ENCODE measurements around the gene TRMT1. TPM values are rescaled to one million over a fixed set of nuclear protein-coding genes. Genes with fewer than 3 reads are reported as not detected.

Gene TRMT1
- total RNA-seq, 4 donors from 2014 or later: 27.1 to 71.8 (median 28.3) TPM

- Histone ChIP-seq H3K36me3 (peaks cover 0 to 18% (median 0%) of the 10 kb centered on the region in 3 donors), H3K4me3 (no peak overlapping the region), H3K27ac (peak overlapping the region in 1 of 4 donors; percentile 66), H3K9me3 (no peaks in the 10 kb centered on the region), H3K4me1 (peaks cover 0 to 41% (median 9%) of the 10 kb centered on the region in 4 donors), H3K27me3 (no peaks in the 10 kb centered on the region)
- no peak for TF ChIP-seq POLR2A (IDR thresholded peaks at IDR 0.05)
- TF ChIP-seq CTCF (IDR thresholded peaks at IDR 0.05): no peak
- no peak for DNase-seq
Measured at GRCh38 chr19:13090511-13091231, 25.9 kb downstream of the TRMT1 start.

- Histone ChIP-seq H3K36me3 (peaks cover 0 to 12% (median 0%) of the 10 kb centered on the region in 3 donors), H3K9me3 (no peaks in the 10 kb centered on the region), H3K4me1 (peaks cover 0 to 41% (median 8%) of the 10 kb centered on the region in 4 donors), H3K4me3 (no peak overlapping the region), H3K27me3 (no peaks in the 10 kb centered on the region), H3K27ac (peak overlapping the region in 1 of 4 donors; percentile 1)
- no peak for DNase-seq
- TF ChIP-seq CTCF (IDR thresholded peaks at IDR 0.05): no peak
- no peak for TF ChIP-seq POLR2A (IDR thresholded peaks at IDR 0.05)
Measured at GRCh38 chr19:13089857-13090507, 26.6 kb downstream of the TRMT1 start.

GRCh38 chr19:13089139-13089856, 27.2 kb downstream of the TRMT1 start:
- peaks cover 0 to 34% (median 4%) of the 10 kb centered on the region in 4 donors for H3K4me1 ChIP-seq
- no peak overlapping the region for H3K4me3 ChIP-seq
- no peak for DNase-seq
- TF ChIP-seq POLR2A (IDR thresholded peaks at IDR 0.05) (no peak), CTCF (IDR thresholded peaks at IDR 0.05) (peak in 3 of 6 experiments; percentile 7 to 15 (median 12))
- H3K27me3 ChIP-seq: no peaks in the 10 kb centered on the region
- no peaks in the 10 kb centered on the region for H3K9me3 ChIP-seq
- peak overlapping the region in 1 of 4 donors; percentile 1 for H3K27ac ChIP-seq
- H3K36me3 ChIP-seq: peaks cover 0 to 10% (median 0%) of the 10 kb centered on the region in 3 donors

GRCh38 chr19:13087795-13088537, 28.6 kb downstream of the TRMT1 start:
- Histone ChIP-seq H3K4me1 (peaks cover 0 to 29% (median 0%) of the 10 kb centered on the region in 4 donors), H3K27ac (no peak overlapping the region), H3K9me3 (no peaks in the 10 kb centered on the region), H3K4me3 (no peak overlapping the region), H3K27me3 (no peaks in the 10 kb centered on the region), H3K36me3 (peaks cover 0 to 19% (median 0%) of the 10 kb centered on the region in 3 donors)
- no peak for DNase-seq
- TF ChIP-seq POLR2A (IDR thresholded peaks at IDR 0.05): no peak
- TF ChIP-seq CTCF (IDR thresholded peaks at IDR 0.05): no peak

GRCh38 chr19:13087295-13087694, 29.2 kb downstream of the TRMT1 start:
- no peaks in the 10 kb centered on the region for H3K27me3 ChIP-seq
- TF ChIP-seq CTCF (IDR thresholded peaks at IDR 0.05) (no peak), POLR2A (IDR thresholded peaks at IDR 0.05) (no peak)
- H3K9me3 ChIP-seq: no peaks in the 10 kb centered on the region
- peaks cover 0 to 19% (median 0%) of the 10 kb centered on the region in 3 donors for H3K36me3 ChIP-seq
- no peak for DNase-seq
- no peak overlapping the region for H3K27ac ChIP-seq
- no peak overlapping the region for H3K4me3 ChIP-seq
- peaks cover 0 to 27% (median 0%) of the 10 kb centered on the region in 4 donors for H3K4me1 ChIP-seq

Data from Peyer's patch (tissue), 4 donors.